WTC11 (cell line): ENCODE measurements around the gene USP49. TPM values are rescaled to one million over a fixed set of nuclear protein-coding genes. Genes with fewer than 3 reads are reported as not detected.

Source experiments
- ATAC-seq: fragments of 200-7000 bp; cut with Tn5 transposase; 2 replicates; pipeline ENCODE4 v1.10.0; 2021; ENCODE audit warnings: mild to moderate bottlenecking, moderate library complexity
- CTCF ChIA-PET: fragments of 300-600 bp; sonication (Branson Sonifier 250); formaldehyde crosslinking; loops from one replicate; lab custom pipeline; 2021; ENCODE audit warnings: antibody characterized with exemption; lab: Charles Lee
- POLR2A ChIA-PET: fragments of 350-600 bp; sonication (Branson Sonifier 250); formaldehyde crosslinking; loops from one replicate; lab custom pipeline; 2021; ENCODE audit warnings: antibody characterized with exemption; lab: Charles Lee
- DNase-seq: peaks from one replicate; pipeline ENCODE4 v3.0.0; 2021; ENCODE audit warnings: low spot score
- H3K27ac Mint-ChIP-seq: 2 replicates; pipeline ENCODE4 v1.8.0; 2021; ENCODE audit warnings: mixed read lengths
- H3K27me3 Mint-ChIP-seq: 2 replicates; pipeline ENCODE4 v1.8.0; 2021; ENCODE audit warnings: low read depth, mild to moderate bottlenecking, moderate library complexity, mixed read lengths
- H3K36me3 Mint-ChIP-seq: 2 replicates; pipeline ENCODE4 v1.8.0; 2021; ENCODE audit warnings: mixed read lengths
- H3K4me1 Mint-ChIP-seq: 2 replicates; pipeline ENCODE4 v1.8.0; 2022; ENCODE audit warnings: mixed read lengths
- H3K4me3 Mint-ChIP-seq: 2 replicates; pipeline ENCODE4 v1.8.0; 2021; ENCODE audit warnings: mild to moderate bottlenecking, moderate library complexity, mixed read lengths
- H3K9me3 Mint-ChIP-seq: 2 replicates; pipeline ENCODE4 v1.8.0; 2021; ENCODE audit warnings: mixed read lengths
- AR ChIP-seq: fragments of 250-450 bp; sonication (Bioruptor Pico); IDR thresholded peaks from 2 replicates; pipeline ENCODE4 v1.9.0; 2021; ENCODE audit warnings: mild to moderate bottlenecking
- E2F4 ChIP-seq: sonication (generic); formaldehyde crosslinking; IDR thresholded peaks from 2 replicates; pipeline ENCODE4 v1.8.1; 2022; ENCODE audit warnings: low read depth, mild to moderate bottlenecking, moderate library complexity, missing genetic modification reagents, borderline replicate concordance
- FOXP1 ChIP-seq: sonication (generic); formaldehyde crosslinking; IDR thresholded peaks from 2 replicates; pipeline ENCODE4 v1.8.0; 2022; ENCODE audit warnings: missing genetic modification reagents, mild to moderate bottlenecking, moderate library complexity, borderline replicate concordance
- JAZF1 ChIP-seq: fragments of 250-450 bp; sonication (Bioruptor Pico); IDR thresholded peaks from 2 replicates; pipeline ENCODE4 v1.9.0; 2021; ENCODE audit warnings: moderate library complexity, mild to moderate bottlenecking, inconsistent platforms
- JUN ChIP-seq: sonication (generic); formaldehyde crosslinking; IDR thresholded peaks from 2 replicates; pipeline ENCODE4 v1.8.0; 2023; ENCODE audit warnings: mild to moderate bottlenecking, missing genetic modification reagents
- NFYB ChIP-seq: sonication (generic); formaldehyde crosslinking; conservative IDR thresholded peaks from 2 replicates; pipeline ENCODE4 v1.8.0; 2022; ENCODE audit warnings: low read depth, missing genetic modification reagents
- NR2C2 ChIP-seq: sonication (generic); formaldehyde crosslinking; IDR thresholded peaks from 2 replicates; pipeline ENCODE4 v1.8.0; 2022; ENCODE audit warnings: mild to moderate bottlenecking, missing genetic modification reagents
- SP1 ChIP-seq: sonication (generic); formaldehyde crosslinking; conservative IDR thresholded peaks from 2 replicates; pipeline ENCODE4 v1.8.1; 2022; ENCODE audit warnings: missing genetic modification reagents
- TEAD4 ChIP-seq: sonication (generic); formaldehyde crosslinking; IDR thresholded peaks from 2 replicates; pipeline ENCODE4 v1.8.0; 2022; ENCODE audit warnings: mild to moderate bottlenecking, missing genetic modification reagents
- TP53 ChIP-seq: sonication (generic); formaldehyde crosslinking; IDR thresholded peaks from 2 replicates; pipeline ENCODE4 v1.8.1; 2023; ENCODE audit warnings: mild to moderate bottlenecking, missing genetic modification reagents
- USF1 ChIP-seq: sonication (generic); formaldehyde crosslinking; IDR thresholded peaks from 2 replicates; pipeline ENCODE4 v1.8.0; 2022; ENCODE audit warnings: mild to moderate bottlenecking, missing genetic modification reagents
- USF2 ChIP-seq: sonication (generic); formaldehyde crosslinking; IDR thresholded peaks from 2 replicates; pipeline ENCODE4 v1.8.1; 2023; ENCODE audit warnings: mild to moderate bottlenecking, missing genetic modification reagents, moderate library complexity
- ZNF219 ChIP-seq: sonication (generic); formaldehyde crosslinking; IDR thresholded peaks from 2 replicates; pipeline ENCODE4 v1.8.0; 2023; ENCODE audit warnings: missing genetic modification reagents, mild to moderate bottlenecking, borderline replicate concordance
- ZNF232 ChIP-seq: sonication (generic); formaldehyde crosslinking; IDR thresholded peaks from 2 replicates; pipeline ENCODE4 v1.8.0; 2022; ENCODE audit warnings: mild to moderate bottlenecking, missing genetic modification reagents
- ZNF263 ChIP-seq: sonication (generic); formaldehyde crosslinking; IDR thresholded peaks from 2 replicates; pipeline ENCODE4 v1.8.1; 2022; ENCODE audit warnings: low read depth, mild to moderate bottlenecking, moderate library complexity, missing genetic modification reagents
- ZNF281 ChIP-seq: sonication (generic); formaldehyde crosslinking; IDR thresholded peaks from 2 replicates; pipeline ENCODE4 v1.8.0; 2023; ENCODE audit warnings: mild to moderate bottlenecking, missing genetic modification reagents
- ZNF425 ChIP-seq: fragments of 250-450 bp; sonication (Bioruptor Pico); conservative IDR thresholded peaks from 2 replicates; pipeline ENCODE4 v1.9.0; 2021; ENCODE audit warnings: mild to moderate bottlenecking
- total RNA-seq: library from RNA; stranded (reverse); gene quantifications from 3 replicates; pipeline ENCODE4 v1.2.3, GENCODE V29; 2021
- TF ChIP-seq, protein P1 (sequence below): sonication (generic); formaldehyde crosslinking; IDR thresholded peaks from 2 replicates; pipeline ENCODE4 v1.8.0; 2022; ENCODE audit warnings: mild to moderate bottlenecking, missing genetic modification reagents
- TF ChIP-seq, protein P2 (sequence below): sonication (generic); formaldehyde crosslinking; IDR thresholded peaks from 2 replicates; pipeline ENCODE4 v1.8.0; 2023; ENCODE audit warnings: missing genetic modification reagents

Gene USP49
- total RNA-seq, 1 experiment from 2014 or later: 18.4 TPM

- CTCF ChIA-PET: no interaction called here
- ATAC-seq: no peak
- H3K36me3 Mint-ChIP-seq: no peaks in the 10 kb centered on the region
- H3K27me3 Mint-ChIP-seq: no peaks in the 10 kb centered on the region
- TF ChIP-seq NR2C2 (no peak), NFYB (no peak), TP53 (no peak), ZNF263 (CRISPR knock-in tag) (no peak), AR (CRISPR knock-in tag) (no peak), SP1 (CRISPR knock-in tag) (no peak), TEAD4 (CRISPR knock-in tag) (no peak)
- H3K4me3 Mint-ChIP-seq: no peak overlapping the region
- no peak overlapping the region for H3K27ac Mint-ChIP-seq
- no peaks in the 10 kb centered on the region for H3K4me1 Mint-ChIP-seq
- H3K9me3 Mint-ChIP-seq: no peaks in the 10 kb centered on the region
- no peak for DNase-seq
- POLR2A ChIA-PET: no interaction called here
Measured at GRCh38 chr6:41836660-41837052, 58.5 kb downstream of the USP49 start.

DNA sequence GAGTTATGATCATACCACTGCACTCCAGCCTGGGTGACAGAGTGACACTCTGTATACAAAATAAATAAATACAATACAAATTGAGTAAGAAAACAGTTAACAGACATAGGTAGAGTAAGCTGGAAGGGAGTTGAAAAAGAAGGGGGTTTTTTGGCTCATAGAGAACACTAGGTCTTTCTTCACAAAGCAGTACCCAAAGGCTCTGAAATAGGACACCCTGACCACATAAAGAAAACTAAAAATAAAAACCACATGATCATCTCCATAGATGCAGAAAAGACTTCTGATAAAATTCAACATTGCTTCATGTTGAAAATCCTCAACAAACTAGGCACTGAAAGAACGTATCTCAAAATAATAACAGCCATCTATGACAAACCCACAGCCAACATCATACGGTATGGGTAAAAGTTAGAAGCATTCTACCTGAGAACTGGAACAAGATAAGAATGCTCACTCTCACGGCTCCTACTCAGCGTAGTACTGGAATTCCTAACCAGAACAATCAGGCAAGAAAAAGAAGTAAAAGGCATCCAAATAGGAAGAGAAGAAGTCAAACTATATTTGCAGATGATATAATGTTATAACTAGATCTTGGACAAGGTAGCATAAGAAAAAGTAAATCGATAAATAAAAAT is 59.0 kb downstream of the USP49 start:
- Mint-ChIP-seq H3K27ac (no peak overlapping the region), H3K36me3 (no peaks in the 10 kb centered on the region), H3K9me3 (no peaks in the 10 kb centered on the region), H3K4me3 (no peak overlapping the region), H3K4me1 (no peaks in the 10 kb centered on the region), H3K27me3 (no peaks in the 10 kb centered on the region)
- CTCF ChIA-PET: interaction anchor here (0.7 kb wide), 1 partner anchor 11 kb away, joined by 3 read pairs; no protein-coding TSS in a partner anchor
- DNase-seq (no peak), ATAC-seq (no peak)
- POLR2A ChIA-PET: no interaction called here
- no peak for TF ChIP-seq USF2 (CRISPR knock-in tag)
- no peak for TF ChIP-seq ZNF232 (CRISPR knock-in tag)
- TF ChIP-seq E2F4 (CRISPR knock-in tag): no peak
- TF ChIP-seq, protein P1, sequence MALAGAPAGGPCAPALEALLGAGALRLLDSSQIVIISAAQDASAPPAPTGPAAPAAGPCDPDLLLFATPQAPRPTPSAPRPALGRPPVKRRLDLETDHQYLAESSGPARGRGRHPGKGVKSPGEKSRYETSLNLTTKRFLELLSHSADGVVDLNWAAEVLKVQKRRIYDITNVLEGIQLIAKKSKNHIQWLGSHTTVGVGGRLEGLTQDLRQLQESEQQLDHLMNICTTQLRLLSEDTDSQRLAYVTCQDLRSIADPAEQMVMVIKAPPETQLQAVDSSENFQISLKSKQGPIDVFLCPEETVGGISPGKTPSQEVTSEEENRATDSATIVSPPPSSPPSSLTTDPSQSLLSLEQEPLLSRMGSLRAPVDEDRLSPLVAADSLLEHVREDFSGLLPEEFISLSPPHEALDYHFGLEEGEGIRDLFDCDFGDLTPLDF (CRISPR knock-in tag): no peak

DNA sequence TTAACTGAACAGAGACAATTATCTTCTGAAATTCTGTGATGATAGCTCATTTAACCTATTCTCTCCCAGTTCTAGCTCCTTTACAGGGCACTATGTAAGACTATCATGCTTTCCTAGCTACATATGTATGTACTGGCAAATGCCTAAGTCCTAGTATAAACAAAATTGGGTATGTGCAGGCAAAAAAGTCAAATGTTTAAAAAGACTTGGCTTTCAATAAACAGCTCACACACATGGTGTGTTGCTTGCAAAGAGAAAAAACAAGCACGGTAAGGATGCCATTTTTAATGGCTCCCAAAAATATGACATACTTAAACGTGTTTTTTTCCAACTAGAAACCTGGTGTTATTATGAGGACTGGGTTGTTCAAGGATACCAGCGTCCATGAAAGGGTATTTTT is 62.9 kb downstream of the USP49 start:
- CTCF ChIA-PET: interaction anchor here (0.6 to 1.3 kb wide), 2 partner anchors 14 to 15 kb away, joined by 3 read pairs; no protein-coding TSS in a partner anchor
- H3K36me3 Mint-ChIP-seq: no peaks in the 10 kb centered on the region
- H3K27ac Mint-ChIP-seq: no peak overlapping the region
- DNase-seq (no peak), ATAC-seq (no peak)
- H3K27me3 Mint-ChIP-seq: no peaks in the 10 kb centered on the region
- no peaks in the 10 kb centered on the region for H3K4me1 Mint-ChIP-seq
- no peak overlapping the region for H3K4me3 Mint-ChIP-seq
- no peaks in the 10 kb centered on the region for H3K9me3 Mint-ChIP-seq
- POLR2A ChIA-PET: no interaction called here
- no peak for TF ChIP-seq FOXP1 (CRISPR knock-in tag)
- TF ChIP-seq JUN (CRISPR knock-in tag): no peak
- no peak for TF ChIP-seq USF1 (CRISPR knock-in tag)
- no peak for TF ChIP-seq JAZF1 (CRISPR knock-in tag)
- TF ChIP-seq ZNF219 (CRISPR knock-in tag): no peak
- no peak for TF ChIP-seq ZNF425 (CRISPR knock-in tag)
- TF ChIP-seq, protein P2, sequence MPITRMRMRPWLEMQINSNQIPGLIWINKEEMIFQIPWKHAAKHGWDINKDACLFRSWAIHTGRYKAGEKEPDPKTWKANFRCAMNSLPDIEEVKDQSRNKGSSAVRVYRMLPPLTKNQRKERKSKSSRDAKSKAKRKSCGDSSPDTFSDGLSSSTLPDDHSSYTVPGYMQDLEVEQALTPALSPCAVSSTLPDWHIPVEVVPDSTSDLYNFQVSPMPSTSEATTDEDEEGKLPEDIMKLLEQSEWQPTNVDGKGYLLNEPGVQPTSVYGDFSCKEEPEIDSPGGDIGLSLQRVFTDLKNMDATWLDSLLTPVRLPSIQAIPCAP: no peak
- no peak for TF ChIP-seq ZNF281 (CRISPR knock-in tag)
